ENCODE results near the gene MYBPHL. TPM values are rescaled to one million over a fixed set of nuclear protein-coding genes. Genes with fewer than 3 reads are reported as not detected.

The MYBPHL gene
- total RNA-seq, 4 donors from 2014 or later = not detected

DNA sequence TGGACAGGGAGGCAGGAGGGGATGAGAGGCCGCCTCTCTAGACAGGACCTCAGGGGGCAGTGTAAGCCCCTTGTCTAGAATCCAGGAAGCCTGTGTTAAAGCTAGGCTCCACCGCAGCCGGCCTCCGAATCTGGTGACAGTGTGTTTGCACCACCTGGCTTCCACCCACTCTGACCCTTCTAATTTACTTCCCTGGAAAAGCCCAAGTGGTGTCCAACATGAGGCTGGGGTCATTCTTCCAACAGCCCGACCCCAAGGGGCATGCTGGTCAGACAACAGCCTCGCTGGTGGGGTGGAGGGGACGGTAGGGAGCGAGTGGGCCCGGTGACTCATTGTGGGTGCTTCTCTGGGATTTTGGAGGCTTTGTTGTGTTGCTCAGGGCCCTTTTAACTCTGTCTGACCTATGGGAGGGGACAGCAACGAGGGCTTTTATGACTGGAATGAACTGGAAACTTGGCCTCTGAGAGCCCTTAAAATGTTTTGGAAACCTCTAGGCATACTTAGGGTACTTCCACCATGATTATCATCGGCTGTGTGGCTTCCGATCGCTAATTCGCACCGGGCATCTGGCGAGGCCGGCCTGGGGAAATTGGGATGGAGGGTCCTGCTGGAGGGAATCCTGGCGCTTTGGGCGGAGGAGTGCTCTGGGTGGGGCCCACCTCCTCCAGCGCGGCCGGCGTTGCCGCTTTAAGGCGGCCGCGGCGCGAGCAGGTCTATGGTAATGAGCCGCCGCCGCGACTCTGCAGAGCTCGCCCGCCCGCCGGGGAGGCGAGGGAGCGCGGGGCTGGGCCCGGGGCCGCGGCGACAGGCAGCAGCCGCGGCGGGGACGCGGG is 57.8 kb downstream of the MYBPHL start, which contains the start of gene CELSR2:
CELSR2 (plus strand) TSS at position 743 of the 833 bp plus-strand sequence. CDS start 541 bp downstream, outside the sequence.
- Histone ChIP-seq H3K27ac (peak within 1 kb of the TSS in 3 of 4 donors; percentile 12 to 58 (median 43)), H3K27me3 (no peaks in the 10 kb centered on the region), H3K9me3 (no peaks in the 10 kb centered on the region), H3K4me1 (peaks cover 11 to 17% (median 14%) of the 10 kb centered on the region in 4 donors), H3K36me3 (no peaks in the 10 kb centered on the region), H3K4me3 (peak within 1 kb of the TSS; percentile 73 to 84 (median 77))
- DNase-seq = peak; percentile 70
- WGBS, 2 donors (ENCODE audit: low coverage in 1 of 2) = 23% methylated on average over 27 of the region's 49 CpGs; no CpG with 5 or more reads in 1 of the 2 donors
- in situ Hi-C loops (cut with MboI; ENCODE audit: low pct_ligation_motif_present in 1 of 4, low pct_unique_long_range_greater_than_20kb in 1 of 4, low sequenced_read_pairs in 3 of 4) = no loop called here
- intact Hi-C loops (cut with DNase I; ENCODE audit: low total_unique reads) = no loop called here
- TF ChIP-seq, protein P1, sequence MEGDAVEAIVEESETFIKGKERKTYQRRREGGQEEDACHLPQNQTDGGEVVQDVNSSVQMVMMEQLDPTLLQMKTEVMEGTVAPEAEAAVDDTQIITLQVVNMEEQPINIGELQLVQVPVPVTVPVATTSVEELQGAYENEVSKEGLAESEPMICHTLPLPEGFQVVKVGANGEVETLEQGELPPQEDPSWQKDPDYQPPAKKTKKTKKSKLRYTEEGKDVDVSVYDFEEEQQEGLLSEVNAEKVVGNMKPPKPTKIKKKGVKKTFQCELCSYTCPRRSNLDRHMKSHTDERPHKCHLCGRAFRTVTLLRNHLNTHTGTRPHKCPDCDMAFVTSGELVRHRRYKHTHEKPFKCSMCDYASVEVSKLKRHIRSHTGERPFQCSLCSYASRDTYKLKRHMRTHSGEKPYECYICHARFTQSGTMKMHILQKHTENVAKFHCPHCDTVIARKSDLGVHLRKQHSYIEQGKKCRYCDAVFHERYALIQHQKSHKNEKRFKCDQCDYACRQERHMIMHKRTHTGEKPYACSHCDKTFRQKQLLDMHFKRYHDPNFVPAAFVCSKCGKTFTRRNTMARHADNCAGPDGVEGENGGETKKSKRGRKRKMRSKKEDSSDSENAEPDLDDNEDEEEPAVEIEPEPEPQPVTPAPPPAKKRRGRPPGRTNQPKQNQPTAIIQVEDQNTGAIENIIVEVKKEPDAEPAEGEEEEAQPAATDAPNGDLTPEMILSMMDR (IDR thresholded peaks at IDR 0.05) = no peak
- TF ChIP-seq POLR2AphosphoS5 (IDR thresholded peaks at IDR 0.05) = peak in 1 of 3 donors; percentile 26

DNA sequence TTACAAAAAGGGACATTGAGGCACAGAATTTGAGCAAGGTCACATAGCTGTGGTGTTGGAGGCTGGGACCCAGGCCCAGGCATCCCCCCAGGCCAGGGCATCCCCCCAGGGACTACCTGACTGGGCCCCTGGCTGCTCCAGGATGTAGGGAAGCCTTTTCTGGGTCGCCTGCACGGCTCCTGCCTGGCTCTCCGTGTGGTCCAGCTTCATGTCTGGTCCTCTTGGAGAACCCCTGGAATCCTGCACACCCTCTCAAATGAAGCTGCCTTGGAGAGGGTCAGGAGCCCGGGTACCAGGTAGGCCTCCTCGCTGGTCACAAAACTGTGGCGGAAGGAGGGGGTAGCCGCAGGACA is 58.4 kb downstream of the MYBPHL start:
- Histone ChIP-seq H3K4me3 (no peak overlapping the region), H3K27me3 (no peaks in the 10 kb centered on the region), H3K27ac (no peak overlapping the region), H3K4me1 (peaks cover 10 to 12% (median 11%) of the 10 kb centered on the region in 4 donors), H3K9me3 (no peaks in the 10 kb centered on the region), H3K36me3 (no peaks in the 10 kb centered on the region)
- TF ChIP-seq EP300 (IDR thresholded peaks at IDR 0.05; ENCODE audit: low read depth) (no peak), POLR2A (IDR thresholded peaks at IDR 0.05) (no peak), POLR2AphosphoS5 (IDR thresholded peaks at IDR 0.05) (no peak)
- in situ Hi-C loops (cut with MboI; ENCODE audit: low pct_ligation_motif_present in 1 of 4, low pct_unique_long_range_greater_than_20kb in 1 of 4, low sequenced_read_pairs in 3 of 4) (no loop called here), intact Hi-C loops (cut with DNase I; ENCODE audit: low total_unique reads) (no loop called here)
- WGBS, 2 donors (ENCODE audit: low coverage in 1 of 2) = 94% methylated on average over 7 of the region's 7 CpGs; no CpG with 5 or more reads in 1 of the 2 donors
- no peak for DNase-seq

DNA sequence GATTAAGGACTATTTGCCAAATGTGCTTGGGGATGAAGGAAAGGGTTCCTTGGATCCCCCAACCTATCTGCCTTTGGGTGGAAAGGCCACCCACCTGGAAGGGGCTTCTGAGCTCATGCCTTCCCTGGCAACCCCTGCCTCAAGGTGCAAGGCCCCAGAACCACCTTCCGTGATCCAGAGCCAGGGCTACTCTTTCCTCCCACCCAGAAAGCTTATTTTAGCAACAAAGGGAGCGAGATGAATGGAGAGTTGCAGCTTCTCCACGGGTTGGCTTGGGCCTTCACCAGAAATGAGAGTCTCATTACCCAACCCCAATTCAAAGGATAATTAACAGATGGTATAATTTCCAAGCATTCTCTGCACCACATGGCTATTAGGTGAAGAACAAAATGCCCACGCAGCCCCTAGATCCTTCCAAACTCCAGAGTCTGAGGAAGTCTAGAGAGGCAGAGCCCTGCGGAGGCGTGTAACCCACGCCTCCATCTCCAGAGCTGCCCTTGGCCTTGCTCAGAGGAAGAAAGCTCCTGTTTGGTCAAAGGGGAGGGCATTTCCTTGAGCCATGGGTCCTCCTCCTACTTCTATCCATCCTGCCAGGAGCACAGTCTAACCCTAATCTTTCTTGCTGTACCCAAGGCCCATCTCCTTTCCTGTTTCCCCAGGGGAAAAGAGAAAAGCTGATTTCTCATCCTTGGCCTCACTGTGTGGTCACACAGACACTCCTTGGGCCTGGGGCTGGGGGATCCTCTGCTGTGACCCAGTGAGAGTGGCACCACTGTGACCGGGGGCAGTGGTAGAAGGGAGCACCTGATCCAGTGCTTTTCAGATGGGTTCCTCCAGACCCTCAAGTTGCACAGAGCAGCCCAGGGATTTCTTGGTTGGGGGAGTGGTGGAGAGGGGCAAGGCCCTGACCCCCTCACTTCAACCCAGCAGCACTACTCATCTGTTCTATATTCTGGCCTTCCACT is 59.1 kb downstream of the MYBPHL start:
- H3K27ac ChIP-seq = no peak overlapping the region
- H3K4me1 ChIP-seq = peaks cover 10 to 12% (median 11%) of the 10 kb centered on the region in 4 donors
- H3K27me3 ChIP-seq = no peaks in the 10 kb centered on the region
- H3K4me3 ChIP-seq = no peak overlapping the region
- no peak for DNase-seq
- intact Hi-C loops (cut with DNase I; ENCODE audit: low total_unique reads) (no loop called here), in situ Hi-C loops (cut with MboI; ENCODE audit: low pct_ligation_motif_present in 1 of 4, low pct_unique_long_range_greater_than_20kb in 1 of 4, low sequenced_read_pairs in 3 of 4) (no loop called here)
- no peaks in the 10 kb centered on the region for H3K36me3 ChIP-seq
- WGBS, 2 donors (ENCODE audit: low coverage in 1 of 2) = 83% methylated on average over 8 of the region's 8 CpGs; no CpG with 5 or more reads in 1 of the 2 donors
- TF ChIP-seq, protein P1 (IDR thresholded peaks at IDR 0.05) = no peak
- TF ChIP-seq POLR2AphosphoS5 (IDR thresholded peaks at IDR 0.05) (no peak), EP300 (IDR thresholded peaks at IDR 0.05; ENCODE audit: low read depth) (no peak), POLR2A (IDR thresholded peaks at IDR 0.05) (no peak)
- no peaks in the 10 kb centered on the region for H3K9me3 ChIP-seq

DNA sequence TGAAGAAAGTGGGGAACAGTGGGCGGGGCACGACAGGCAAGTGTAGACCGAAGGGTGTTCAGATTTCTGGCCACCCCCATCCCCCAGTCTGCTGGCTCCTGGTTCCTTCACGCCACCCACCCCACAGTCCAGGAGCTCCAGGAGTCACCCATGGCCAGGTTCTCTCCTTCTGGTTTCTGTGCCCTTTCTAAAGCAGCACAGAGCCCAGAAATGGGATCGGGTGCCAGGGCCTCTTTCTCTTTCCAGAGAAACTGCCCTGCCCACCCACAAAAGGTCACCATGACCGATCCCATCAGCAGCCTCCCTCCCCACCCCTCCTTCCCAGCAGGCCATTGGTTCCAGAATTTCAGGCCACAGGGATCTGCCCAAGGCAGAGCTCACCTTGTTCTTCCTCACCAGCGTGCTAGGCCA is 60.7 kb downstream of the MYBPHL start:
- Histone ChIP-seq H3K4me1 (peaks cover 13 to 16% (median 15%) of the 10 kb centered on the region in 4 donors), H3K4me3 (no peak overlapping the region), H3K36me3 (no peaks in the 10 kb centered on the region), H3K27ac (no peak overlapping the region), H3K9me3 (no peaks in the 10 kb centered on the region), H3K27me3 (peaks cover 9% of the 10 kb centered on the region)
- intact Hi-C loops (cut with DNase I; ENCODE audit: low total_unique reads) = no loop called here
- no peak for DNase-seq
- 79 to 100% methylated on average over 1 to 7 of the region's 7 CpGs for WGBS, 2 donors (ENCODE audit: low coverage in 1 of 2)
- in situ Hi-C loops (cut with MboI; ENCODE audit: low pct_ligation_motif_present in 1 of 4, low pct_unique_long_range_greater_than_20kb in 1 of 4, low sequenced_read_pairs in 3 of 4) = no loop called here
- TF ChIP-seq EP300 (IDR thresholded peaks at IDR 0.05; ENCODE audit: low read depth) = no peak
- TF ChIP-seq POLR2A (IDR thresholded peaks at IDR 0.05) = no peak
- TF ChIP-seq, protein P1 (IDR thresholded peaks at IDR 0.05) = no peak
- no peak for TF ChIP-seq POLR2AphosphoS5 (IDR thresholded peaks at IDR 0.05)
